HG03175 (cell line): ENCODE results near the gene SLC41A3.

Experiments
- ATAC-seq: cut with Tn5 transposase; IDR thresholded peaks from one replicate; pipeline ENCODE4 v1.9.1; 2021; ENCODE audit warnings: mild to moderate bottlenecking, moderate library complexity; ENCODE audit not compliant: unreplicated experiment

Gene SLC41A3

DNA sequence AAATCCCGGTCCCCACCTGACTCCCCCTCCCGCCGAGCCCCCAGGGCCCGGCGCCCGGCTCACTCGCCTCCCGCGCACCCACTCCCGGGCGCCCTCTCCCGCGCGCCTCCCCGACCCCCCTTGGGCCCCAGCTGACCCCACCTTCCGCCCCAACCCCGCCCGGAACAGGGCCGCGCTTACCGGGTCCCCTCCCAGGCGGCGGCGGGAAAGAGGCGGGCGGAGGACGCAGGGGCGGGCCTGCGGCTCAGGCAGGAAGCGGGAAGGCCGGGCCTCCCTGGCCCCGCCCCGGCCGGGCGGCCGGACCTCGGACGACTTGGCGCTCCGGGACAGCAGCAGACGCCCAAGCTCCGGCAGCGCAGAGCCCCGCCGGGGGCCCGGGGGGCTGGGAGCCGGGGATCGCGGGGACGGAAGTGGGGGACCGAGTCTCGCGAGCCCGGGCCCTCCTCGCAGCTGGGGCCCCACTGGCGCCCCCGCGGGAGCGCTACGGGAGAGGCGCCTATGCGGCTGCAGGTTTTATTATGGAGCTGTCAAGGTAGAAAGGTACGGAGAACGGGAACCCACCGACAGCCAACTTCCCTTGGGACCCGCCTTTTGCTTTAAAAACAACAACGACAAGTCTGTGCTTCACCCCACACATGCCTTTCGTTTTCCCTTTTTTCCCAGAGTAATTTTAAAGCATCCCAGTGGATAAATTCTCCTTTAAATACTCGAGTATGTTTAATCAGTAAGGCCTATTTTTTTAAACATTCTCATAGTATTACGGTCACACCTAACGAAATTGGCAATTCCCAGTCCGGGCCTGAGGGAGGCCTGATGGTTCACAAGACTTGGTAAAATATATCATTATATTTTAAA, at the start of gene SLC41A3:
Gene SLC41A3 (minus strand): TSS at position 212 of the 855 bp plus-strand sequence. CDS start 15,905 bp downstream, outside the sequence.
- peak; percentile 90 for ATAC-seq

DNA sequence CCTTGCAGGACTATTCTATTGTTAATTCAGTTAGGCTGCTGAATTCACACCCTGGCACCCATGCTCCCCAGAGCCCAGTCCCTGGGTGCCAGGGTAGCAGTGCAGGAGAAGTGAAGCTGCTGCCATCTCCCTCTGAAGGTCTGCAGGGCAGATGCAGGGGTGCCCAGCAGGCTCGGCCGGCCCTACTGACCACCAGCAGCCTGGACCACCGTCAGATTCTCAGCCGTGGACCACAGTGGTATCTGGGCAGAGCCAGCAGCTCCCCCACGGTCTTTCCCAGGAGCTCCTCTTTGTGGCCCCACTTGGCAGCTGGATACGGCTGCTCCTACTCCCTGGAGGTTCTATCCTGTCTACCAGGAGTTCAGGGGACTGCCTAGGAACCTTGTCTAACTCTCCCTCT, 49.7 kb upstream of the SLC41A3 start:
- ATAC-seq: no peak

DNA sequence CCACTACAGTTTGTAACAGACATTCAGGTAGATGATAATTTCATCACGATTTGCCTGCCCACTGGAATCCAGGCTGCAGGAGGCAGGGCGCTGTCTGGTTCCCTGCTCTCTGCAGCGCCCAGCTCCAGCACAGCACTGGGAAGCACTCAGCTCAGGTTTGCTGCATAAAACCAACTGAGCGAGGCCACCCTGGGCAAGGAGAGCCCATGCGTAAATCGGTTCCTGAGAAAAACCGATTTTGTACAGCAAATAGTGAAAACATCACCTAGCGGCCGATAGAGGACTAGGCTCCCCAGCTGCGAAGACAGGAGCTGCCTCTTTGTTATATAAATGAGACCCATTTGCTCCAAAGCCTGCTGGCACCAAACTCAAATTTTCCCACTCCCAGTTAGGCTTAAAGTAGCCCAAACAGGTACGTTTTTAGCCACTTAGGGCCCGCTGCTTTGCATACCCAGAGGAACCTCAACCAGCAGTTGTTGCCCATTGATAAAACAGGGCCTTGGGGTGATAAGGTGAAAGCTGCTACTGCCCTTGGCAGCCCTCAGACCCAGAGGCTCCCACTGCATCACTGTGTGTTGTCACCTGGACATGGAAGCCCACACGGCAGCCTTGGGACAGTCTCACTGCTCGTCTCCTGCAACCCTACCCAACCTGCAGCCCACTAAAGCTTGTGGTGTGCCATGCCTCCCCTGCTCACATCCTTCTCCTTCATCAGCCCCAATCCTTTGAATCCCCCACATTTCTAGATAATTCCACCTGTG, 49.0 kb upstream of the SLC41A3 start:
- ATAC-seq: no peak

DNA sequence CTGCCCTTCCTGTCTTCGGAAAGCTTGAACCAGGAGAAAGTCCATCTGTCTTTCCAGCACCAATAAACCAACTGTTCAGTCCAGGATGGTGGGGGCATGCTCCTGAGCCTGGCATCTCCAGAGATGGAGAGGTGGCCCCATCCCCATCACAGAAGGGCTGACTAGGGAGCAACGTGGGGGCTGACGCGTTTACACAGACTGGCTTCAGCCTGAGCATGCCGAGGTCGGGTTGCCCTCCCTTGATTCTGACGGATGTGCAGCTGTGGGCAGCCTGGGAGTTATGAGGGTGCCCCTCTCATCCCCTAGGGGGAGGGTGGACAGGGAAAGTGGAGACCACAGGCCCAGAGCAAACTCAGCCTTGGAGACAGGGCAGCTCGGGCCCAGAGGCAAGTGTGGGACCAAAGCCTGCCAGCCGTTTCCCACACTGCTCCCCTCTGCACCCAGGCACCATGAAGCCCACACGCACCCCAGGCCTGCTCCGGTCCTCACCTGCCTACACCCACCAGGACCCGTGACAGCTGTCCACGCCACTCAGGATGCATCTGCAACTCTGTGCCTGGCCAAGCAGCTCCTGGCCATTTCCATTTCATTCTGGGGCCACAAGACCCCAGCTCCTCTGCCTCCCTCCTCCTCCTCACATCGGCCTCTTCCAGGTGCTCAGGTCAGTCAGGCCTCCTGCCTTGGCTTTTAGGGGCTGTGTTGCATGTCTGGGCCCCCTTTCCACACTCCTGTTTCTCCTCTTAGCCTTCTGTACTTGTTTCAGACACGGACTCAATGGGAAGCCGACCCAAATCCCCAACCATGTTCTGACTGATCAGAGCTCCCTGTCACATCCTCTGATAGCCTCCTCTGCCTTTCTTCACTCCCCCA, 48.2 kb upstream of the SLC41A3 start:
- ATAC-seq: no peak

DNA sequence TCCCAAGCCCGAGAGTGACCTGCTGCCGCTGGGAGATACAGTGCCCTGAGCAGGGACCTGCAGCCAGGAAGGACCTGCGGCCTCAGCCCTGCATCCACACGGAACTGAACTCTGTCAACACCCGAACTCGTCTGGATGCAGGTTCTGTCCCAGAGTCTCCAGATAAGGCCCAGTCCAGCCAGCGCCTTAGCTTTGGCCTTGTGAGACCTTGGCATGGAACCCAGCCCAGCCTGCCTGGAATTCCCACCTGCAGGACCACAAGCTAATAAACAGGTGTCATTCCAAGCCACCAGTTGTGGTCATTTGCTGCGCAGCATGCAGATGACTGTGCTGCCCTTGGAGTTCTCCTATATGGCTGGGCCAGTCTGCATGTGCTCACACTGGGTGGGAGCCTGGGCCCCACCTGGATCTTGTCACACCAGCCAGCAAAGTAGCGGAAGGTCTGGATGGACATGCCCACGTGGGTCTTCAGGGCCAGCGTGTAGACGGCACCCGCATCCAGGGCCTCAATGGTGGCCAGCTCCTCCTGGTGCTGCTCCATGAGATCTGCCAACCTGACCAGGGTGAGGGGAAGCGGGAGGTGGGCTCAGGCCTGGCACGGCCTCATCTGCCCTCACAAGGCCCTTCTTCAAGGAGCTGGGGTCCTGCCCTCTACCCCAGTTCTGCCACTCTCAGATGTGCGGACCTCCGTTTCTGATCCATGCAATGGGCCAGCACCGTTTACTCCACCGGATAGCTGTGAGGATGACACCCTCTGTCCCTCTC, 47.2 kb upstream of the SLC41A3 start:
- no peak for ATAC-seq

DNA sequence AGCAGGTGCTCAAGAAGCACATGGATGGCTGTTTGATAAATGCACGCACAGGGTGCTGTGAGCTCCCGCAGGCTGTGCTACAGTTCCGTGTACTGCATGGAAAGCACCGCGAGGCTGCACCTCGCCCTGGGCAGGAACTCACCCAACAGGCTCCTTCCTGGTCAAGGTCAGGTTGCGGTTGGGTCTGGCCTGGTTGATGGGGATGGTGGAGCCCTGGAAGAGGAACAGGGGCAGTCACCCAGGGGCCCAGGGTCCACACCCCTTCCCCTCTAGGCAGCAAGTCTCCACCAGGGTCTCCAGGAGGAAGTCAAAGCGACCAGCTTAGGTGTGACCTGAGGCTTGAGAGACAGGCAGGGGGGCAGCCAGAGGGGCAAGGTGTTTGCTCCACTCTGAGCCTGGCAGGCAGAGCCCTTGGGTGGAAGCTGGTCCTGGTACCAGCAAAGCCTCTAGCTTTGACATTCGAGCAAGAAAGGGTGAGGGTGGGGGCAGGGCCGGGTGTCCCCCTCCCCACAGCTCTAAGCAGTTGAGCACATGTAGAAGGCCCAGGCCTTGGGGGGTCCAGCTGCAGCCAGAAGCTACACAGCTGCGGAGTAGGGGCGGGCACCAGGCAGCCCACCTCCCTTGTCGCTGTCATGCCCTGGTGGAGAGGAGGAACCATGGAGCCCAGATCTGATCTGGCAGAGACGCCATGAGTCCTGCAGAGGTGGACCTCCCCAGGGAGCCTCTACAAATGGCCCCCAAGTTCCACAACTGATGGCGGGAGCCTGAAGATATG, 46.3 kb upstream of the SLC41A3 start:
- no peak for ATAC-seq

DNA sequence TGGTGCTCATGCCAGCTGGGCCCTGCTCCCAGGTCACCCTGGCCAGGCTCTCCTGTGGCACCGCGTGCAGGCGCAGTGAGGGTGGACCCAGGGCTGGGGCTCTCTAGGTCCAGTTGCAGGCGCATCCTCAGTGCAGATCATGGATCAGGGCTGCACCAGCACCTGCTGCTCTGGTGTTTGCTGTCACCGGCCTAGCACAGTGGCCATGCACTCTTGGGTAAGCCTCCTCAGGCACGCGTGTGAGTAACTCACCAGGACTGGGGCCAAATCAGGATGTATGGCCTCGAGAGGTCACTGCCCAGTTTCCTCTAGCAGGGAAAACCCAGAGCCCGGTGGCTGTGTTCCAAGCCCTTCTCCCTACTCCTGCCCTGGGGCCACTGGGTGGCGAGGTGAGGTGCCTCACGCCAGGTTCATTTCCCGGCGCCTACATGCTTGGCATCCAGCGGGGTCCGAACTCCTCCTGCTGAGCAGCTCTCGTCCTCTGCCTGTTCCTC, 45.5 kb upstream of the SLC41A3 start:
- ATAC-seq: no peak

DNA sequence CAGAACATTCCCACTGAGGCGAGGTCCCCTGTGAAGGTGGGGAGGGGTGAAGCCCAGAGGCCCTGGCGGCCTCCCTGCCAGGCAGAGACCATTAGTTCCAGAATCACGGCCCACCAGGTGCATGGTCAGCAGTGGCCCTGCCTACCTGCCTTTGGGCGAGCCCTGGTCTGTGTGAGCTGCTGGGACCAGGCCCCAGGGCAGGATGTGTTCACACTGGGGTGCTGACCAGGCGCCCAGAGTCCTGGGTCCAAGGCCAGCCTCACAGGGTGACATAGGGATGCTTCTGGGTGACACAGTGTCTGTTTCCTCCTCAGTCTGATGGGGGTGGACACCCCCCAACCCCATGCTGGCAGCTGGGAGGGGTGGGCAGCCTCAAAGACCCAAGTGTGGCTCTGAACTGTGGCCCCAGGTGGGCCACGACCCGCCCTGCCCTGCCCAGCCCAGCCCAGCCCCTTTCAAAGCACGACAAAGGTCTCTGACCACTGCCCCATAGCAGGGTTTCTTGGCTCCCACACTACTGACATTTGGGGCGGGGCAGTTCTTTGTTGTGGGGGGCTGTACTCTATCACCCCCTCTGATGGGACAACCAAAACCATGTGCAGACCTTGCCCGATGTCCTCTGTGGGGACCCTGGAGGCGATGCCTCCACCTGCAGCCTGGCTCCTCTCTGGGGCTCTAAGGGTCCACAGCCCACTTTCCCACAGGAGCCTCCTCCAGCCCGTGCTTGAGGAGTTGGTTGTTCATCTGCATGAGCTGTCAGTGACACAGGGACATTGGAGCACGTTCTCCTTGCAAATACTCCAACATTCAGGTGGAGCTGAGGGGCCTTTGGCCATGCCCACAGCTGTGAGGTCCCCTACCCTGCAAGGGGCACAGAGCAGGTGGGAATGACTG, 44.8 kb upstream of the SLC41A3 start:
- ATAC-seq: no peak

DNA sequence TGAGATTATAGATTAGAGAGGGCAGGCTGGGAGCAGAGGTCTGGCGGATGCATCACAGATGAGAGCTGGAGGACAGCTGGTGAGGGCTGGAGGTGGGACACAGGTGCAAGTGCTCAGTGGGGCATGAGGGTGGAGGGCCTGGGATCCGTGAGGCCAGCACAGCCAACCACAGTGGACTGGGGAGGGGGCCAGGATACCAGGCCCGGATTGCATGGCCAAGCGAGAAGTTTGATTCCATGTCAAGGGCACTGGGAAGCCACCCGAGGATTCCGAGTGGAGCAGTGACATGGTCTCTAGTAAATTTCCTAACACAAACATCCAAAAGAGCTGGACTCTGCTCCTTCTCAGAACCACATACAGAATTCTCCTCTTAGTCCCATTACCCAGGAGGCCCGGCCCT, 44.0 kb upstream of the SLC41A3 start:
- ATAC-seq: no peak

DNA sequence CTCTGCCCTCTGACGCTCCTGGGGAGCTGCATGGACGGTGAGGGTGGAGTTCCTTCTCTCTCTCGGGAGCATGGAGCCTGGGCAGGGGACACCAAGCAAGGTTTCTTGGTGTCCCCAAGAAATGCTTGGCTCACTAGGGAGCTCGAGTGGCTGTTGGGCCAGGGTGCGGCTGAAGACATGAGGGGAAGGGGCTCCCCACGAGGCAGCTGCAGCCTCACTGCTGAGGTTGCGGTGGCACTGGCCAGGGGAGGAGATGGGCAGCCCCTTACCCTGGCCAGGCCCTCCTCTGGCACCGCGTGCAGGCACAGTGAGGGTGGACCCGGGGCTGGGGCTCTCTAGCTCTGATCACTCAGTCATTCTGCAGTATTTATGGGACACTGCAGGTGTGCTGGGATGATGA, 43.5 kb upstream of the SLC41A3 start:
- no peak for ATAC-seq

DNA sequence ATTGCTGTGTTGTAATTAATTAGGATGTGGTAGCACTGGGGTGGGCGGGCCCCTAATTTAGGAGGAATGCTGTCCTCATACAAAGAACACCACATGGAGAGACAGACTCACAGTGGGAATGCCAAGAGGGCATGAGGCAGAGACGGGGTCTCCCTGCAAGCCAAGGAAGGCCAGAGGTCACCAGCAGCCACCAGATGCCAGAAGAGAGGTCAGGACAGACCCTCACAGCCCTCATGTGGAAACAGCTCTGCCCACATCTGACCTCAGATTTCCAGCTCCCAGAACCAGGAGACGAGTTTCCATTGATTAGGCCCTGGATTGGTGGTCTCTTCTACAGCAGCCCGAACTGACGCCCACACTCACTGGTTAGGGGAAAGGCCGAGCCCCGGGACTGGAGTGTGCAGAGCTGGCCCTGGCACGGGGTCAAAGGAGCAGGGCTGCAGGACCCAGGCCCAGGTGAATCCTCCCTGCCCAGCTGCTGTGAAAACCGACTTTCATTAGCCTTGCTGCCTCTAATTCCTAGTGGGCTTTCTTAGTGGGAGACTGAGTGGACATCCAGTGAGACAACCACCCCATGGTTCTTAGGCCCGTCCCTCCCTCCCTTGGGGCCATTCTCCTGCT, 43.0 kb upstream of the SLC41A3 start:
- ATAC-seq: no peak

DNA sequence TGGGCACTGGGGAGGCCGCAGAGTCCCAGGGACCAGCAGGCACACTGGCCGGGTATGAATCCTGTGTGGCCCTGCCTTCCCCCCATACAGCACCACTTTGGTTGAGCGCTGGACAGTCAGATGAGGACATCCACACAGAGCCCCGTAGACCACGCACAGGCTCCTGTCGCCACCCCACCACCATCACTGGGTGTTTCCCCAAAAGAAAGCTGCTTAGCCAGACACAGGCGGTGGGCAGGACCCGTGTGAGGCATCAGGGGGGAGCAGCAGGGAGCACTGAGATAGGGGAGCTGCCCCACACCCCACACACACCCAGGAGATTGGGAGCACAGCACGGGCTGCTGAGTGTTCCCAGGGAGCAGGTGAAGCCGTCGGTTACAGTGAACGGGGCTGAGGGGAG, 42.4 kb upstream of the SLC41A3 start:
- ATAC-seq: no peak

DNA sequence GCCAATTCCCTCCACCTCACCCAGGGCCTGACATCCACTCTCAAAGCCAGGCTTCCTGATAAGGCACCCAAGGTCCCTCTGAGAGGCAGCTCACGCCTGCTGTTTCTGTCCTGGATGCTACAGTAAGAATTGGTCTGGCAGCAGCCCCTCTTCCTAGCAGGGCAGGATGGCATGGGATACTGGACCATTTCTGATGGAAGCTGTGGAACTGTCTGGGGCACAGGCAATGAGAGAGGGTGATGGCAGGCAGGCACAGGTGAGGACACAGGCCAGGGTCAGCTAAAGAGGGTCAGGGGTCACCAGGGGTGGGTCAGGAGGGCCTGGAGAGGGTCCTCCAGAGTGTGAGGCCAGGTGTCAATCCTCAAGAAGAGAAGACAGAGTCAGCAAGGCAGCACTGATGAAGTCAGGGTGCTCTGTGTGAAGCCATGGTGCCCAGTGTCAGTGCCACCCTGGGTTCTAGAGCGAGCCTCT, 41.9 kb upstream of the SLC41A3 start:
- ATAC-seq: no peak

DNA sequence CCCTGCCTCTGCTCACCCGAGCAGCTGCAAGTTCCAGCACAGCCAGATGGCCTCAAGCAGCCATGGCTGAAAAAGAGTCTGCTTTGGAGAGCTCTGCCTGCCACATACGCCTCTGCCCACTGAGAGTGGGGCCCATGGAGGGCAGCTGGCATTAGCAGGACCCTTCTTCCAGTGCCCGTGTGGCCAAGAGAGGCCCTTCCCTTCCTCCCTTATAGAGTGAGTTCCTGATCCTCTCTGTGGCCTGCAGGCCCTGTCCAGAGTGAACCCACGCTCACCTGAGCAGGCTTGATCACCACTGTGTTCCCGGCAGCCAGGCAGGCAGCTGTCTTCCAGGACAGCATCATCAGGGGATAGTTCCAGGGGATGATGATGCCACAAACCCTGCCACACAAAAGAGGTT, 41.4 kb upstream of the SLC41A3 start:
- no peak for ATAC-seq

DNA sequence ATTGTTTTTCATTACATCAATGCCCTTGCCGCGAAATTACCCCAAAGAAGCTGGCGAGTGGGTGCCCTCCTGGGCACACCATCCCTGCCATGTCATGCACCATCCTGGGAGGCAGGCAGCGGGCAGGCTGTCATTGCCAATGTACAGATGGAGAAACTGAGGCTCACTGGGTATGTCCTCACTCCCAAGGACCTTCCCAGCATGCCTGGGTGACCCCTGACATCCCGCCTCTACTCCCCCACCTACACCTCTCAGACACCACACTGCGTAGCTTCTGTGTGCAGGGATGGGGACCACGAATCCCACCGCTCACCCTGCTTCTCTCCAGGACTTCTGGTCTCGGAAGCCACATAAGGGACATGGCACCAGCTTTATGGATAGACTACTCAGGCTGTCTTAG, 41.0 kb upstream of the SLC41A3 start:
- ATAC-seq: no peak

DNA sequence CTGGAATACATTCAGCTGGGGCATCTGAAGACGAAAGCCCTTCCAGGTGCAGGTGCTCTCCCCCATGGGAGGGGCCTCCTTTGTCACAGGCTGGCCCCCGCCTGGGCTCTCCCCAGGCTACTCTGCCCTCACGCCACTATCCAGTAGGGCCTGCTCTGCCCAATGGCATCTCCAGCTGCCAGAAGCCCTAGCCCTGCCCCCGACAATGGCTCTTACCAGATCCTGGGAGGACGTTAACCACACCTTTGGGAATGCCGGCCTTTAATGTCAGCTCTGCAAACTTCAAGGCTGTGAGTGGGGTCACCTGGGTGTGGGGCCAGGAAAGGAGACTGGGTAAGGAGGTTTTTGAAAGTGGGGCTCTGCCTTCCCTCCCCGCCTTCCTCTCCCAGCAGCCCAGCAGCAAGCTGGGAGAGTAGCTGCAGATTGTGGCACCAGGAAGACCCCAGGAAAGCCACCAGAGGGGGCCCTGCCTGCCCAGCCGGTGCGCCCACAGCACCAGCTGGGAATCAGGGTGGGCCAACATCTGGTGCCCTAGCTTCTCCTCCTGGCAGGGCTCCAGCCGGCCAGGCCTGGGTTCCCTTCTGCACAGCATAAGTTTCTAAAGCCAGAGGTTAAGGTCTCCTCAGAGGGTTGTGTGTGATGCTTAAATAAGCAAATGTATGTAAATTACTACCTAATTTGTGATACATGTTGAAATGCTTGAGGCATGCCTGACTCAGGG, 40.4 kb upstream of the SLC41A3 start:
- no peak for ATAC-seq

DNA sequence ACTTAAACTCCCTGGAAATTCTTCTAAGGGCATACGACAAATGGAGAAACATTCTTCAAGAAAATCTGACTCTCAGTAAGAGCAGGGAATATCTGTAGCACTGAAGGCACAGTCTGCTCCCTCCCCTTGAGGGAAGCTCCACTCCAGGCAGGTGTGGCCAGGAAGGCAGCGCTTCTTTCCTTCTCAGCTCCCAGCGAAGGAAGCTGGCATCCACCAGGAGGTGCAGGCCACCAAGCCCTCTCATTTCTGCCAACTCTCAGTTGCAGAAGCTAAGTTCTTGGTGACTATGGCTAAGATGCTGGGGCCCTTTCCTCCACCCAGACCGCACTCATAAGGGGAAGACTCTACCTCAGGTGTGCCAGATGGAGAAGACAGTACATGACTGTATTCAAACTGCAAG, 37.7 kb upstream of the SLC41A3 start:
- ATAC-seq: no peak
